HG02943 (cell line): ENCODE measurements around the gene DNAI2.
A peak's percentile ranks its signal among the peaks of the same experiment; 100 is the strongest.

Source experiments
- ATAC-seq: cut with Tn5 transposase; IDR thresholded peaks from one replicate; pipeline ENCODE4 v1.9.1; 2021; ENCODE audit warnings: mild to moderate bottlenecking, low read depth, moderate library complexity; ENCODE audit not compliant: unreplicated experiment

DNAI2 gene

DNA sequence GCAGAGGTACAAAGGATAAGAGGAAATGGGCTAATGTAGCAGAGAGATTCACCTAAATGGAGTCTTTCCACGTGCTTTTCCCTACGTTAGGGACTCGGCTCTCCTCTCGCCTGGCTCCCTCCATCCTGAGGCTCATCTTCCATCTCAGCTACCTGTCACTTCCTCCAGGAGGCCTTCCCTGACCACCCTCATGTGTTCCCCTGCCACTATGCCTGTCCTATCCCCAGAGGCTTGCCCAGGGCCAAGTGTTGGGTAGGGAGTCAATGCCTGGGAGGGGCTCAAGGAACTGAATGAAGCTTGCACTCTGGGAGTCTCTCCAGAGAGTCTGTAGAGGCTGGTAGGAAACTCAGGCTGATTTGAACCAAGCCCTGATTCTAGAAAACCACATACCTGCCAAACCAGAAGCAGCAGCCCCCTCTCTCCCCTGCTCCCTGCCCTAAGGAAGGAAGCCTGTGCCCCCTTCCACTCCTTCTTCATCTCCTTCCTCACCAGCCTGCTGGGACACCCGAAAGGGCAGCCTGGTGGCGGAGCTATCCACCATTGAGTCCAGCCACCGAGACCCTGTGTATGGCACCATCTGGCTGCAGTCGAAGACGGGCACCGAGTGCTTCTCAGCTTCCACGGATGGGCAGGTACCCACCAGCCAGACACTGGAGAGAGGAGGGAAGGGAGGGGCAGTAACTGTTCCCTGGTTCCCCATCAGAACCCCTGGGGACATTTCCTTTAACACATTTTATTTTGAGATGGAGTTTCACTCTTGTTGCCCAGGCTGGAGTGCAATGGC lies 25.4 kb downstream of the DNAI2 start:
- no peak for ATAC-seq

DNA sequence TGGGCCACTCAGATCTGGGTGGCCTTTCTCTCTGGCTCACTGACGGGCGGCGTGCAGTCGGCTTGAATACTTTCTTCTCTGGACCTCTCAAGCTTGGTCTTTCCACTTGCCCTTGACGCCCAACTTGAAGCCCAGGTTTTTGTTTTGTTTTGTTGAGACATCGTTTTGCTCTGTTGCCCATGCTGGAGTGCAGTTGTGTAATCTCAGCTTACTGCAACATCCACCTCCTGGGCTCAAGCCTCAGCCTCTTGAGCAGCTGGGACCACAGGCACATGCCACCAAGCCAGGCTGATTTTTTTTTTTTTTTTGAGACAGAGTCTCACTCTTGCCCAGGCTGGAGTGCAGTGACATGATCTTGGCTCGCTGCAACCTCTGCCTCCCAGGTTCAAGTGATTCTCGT lies 29.3 kb downstream of the DNAI2 start:
- ATAC-seq = no peak

DNA sequence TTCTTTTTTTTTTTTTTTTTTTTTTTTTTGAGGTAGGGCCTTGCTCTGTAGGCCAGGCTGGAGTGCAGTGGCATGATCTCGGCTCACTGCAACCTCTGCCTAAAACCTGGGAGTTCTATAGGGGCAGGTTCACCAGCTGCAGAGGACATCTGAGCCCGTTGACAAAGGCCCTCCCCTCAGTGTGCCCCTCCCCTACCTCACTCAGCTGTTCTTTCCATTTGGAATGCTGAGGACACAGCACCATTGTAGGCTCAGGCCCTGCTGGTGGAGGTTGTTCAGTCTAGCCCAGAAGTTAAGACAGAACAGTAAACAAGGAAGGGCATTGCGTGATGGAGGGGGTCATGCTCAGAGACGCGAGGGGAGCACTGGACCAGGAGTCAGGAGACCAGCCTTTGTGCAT lies 30.1 kb downstream of the DNAI2 start:
- no peak for ATAC-seq

DNA sequence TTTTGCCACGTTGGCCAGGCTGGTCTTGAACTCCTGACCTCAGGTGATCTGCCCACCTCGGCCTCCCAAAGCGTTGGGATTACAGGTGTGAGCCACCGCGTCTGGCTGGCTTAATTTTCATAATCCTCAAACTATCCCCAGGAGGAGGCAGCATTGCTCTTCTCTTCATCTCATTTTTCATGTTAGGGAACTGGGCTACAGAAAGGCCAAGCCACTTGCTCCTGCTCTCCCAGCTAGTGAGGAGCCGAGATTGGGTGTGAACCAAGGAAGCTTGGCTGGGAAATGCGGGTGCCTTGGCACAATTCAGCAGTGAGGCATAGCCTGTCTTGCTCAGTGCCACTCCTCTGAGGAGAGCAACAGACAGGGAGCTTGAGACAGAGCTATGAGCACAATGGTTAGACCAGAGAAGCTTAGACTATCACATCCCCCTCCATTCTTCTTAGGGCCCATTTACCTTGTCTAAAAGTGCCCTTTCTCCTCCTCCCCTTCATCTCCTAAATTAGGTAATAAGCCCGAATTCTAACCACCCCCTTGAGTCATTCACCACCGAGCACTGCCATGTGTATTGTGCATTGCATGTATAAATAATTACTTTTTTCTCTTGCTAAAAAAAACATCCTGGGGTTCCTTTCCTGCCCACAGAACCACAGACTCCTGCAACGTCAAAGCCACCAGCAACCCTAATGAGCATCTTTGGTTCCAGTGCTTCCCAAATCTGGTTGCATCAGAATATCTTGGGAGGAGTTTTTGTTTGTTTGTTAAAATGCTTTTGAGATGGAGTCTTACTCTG lies 32.0 kb downstream of the DNAI2 start:
- no peak for ATAC-seq

DNA sequence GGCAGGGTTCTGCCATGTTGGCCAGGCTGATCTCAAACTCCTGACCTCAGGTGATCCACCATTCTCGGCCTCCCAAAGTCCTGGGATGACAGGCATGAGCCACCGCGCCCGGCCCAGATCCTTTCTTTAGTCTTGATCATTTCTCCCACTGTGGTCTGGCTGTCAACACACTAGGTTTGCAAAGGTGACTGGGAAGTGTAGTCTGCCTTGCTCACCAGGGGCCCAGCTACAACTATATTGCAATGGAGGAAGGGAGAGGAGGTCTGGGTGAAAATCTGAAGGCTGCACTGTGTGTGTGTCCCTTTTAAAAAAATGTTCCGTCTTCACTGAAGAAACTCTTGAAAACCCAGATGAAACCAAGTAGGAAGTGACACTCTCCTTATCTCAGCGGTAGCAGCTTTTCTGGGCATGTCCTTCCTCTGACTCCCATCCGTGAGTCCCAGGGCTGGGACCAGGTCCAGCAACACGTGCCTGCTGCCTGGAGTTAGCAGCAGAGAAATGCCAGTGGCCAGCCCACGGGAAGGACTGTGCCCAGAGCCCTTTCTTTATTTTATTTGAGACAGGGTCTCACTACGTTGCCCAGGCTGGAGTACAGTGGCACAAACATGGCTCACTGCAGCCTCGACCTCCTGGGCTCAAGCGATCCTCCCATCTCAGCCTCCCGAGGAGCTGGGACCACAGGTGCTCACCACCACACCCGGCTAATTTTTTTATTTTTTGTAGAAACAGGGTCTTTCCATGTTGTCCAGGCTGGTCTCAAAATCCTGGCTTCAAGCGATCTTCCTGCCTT lies 34.1 kb downstream of the DNAI2 start:
- no peak for ATAC-seq

DNA sequence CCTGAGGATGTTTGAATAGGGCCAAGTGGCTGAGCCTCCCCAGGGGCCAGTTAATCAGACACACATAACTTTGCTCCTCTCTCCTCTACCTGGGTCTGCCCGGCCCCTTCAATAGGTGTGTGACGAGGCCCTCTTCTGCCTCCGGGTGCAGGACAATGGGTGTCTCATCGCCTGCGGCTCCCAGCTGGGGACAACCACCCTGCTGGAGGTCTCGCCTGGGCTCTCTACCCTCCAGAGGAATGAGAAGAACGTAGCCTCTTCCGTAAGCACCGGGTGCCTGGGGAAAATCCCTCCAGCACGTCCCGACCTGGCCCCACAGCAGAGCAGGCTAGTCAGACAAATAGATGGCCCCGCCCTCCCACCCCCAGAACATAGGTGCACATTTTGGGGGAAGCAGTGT lies 35.9 kb downstream of the DNAI2 start:
- ATAC-seq = no peak

DNA sequence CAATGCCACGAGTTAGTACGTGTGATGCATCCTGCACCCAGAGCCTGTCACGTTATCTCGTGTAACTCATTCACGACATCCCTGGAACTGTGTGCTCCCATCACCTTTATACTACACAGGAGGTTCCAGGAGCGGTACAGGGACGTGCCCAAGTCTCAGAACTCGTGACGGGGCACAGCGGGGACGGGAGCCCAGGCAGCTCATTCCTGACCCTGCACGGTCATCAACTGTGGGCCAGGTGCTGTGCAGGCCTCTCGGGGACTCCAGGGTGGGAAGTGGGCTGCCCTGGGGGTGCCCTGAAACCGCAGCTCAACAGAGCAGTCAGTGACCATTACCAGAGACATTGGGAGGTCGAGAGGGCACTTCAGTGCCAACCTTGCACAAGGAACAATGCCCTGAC lies 40.8 kb downstream of the DNAI2 start:
- ATAC-seq = no peak

DNA sequence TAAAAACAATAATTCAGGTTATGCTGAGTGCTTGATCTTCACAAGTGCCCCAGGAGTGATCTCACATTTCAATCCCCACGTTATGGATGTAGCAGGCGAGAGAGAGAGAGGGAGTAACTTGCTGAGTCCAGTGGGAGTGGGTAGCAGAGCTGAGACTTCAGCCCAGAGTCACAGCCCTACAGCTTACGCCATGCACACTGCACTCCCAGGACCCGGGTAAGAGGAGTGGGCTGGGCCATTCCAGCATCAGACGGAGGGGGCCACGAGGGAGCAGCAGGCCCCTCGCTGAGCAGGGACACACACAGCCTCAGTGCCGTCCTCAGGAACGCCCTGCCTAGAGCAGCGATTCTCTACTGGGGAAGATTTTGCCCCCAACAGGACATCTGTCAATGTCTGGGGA lies 42.2 kb downstream of the DNAI2 start:
- no peak for ATAC-seq

DNA sequence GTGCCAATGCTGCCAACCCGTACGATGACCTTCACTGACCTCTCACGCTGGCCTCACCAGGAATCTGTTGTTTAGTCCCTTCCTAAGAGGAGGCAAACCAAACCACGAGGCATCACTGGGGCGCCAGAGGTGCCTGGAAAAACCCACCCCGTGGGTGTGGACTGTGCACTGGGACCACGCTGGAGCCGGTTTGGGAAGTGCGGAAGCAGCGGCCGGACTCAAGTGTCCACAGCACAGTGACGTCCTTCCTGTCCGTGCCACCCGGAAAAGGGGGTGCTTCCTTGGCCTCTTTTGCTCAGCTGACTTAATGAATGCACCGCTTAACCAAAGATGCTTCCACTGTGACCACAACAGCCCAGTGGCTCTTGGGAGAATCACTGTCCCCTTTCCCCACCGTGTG lies 43.0 kb downstream of the DNAI2 start:
- no peak for ATAC-seq

DNA sequence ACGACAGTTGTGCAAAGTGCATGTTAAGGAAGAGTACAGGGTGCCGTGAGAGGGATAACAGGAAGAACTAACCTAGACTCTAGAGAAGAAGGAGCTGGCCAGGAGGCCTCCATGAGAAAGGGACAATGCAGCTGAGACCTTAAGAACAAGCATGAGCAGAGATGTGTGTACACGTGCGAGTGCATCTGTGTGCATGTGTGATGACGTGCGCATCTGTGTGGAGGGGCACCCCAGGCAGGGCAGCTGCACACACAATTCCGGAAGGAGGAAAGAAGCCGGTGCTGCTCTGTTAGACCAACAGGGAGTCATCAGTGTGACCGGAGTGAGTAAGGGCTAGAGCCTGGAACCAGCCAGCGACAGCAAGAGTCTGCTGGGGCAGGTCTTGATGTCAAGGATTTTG lies 44.4 kb downstream of the DNAI2 start:
- ATAC-seq = no peak

DNA sequence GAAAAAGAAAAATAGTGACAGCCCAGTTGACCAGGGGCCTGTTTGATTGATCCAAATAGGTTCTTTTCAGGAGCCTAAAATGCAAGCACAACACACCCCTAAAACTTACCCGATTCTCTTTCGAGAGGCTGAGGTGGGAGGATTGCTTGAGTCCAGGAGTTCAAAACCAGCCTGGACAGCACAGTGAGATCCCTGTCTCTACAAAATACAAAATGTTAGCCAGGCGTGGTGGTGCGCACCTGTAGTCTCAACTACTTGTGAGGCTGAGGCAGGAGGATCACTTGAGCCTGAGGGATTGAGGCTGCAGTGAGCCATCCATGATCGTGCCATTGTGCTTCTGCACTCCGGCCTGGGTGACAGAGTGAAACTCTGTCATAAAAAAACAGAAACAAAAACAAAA lies 50.5 kb downstream of the DNAI2 start:
- ATAC-seq = no peak

DNA sequence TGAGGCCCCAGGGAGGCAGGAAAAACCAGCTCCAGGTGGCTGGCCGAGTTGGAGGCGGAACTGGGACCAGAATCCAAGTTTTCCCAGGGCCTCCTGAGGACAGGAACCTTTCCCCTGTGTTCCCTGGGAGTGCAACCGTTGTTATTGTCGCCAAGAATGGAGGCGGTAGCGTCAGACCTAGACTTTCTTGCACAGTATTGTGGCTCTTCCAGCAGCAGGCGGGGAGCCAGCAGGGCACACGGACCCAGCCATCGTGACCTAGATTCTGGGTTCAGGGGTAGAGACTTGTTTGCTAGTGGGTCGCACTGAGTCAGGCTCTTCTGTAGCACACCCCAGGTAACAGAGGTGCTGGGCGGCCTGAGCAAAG lies 51.3 kb downstream of the DNAI2 start:
- no peak for ATAC-seq

DNA sequence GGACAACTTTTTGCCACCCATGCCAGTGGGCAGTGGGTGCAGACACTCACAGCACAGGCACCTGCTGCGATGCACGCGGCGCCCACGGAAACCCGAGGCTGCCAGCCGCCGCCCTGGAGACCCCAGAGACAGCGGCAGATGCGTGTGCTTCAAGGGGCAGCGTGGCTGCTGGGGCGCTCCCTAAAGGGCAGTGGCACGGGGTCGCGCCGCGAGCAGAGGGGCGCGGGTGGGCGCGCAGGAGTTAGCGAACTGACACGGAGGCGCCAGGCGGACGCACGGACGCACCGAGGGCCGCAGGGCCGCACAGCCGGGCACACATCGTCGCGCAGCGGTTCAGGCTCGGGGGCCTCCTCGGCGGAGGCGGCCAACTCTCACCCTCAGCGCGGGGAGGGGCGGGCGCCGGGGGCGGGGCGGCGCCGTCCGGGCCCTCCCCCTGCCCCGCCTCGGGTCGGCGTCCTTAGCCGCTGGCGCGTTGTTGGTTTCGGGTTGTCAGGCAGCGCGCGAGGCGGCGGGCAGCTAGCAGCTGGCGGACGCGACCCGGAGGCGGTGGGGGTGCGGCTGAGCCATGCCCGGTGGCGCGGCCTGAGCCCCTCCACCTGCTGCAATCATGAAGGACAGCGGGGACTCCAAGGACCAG lies 51.8 kb downstream of the DNAI2 start, which contains the start of gene KIF19:
Gene KIF19 (plus strand): TSS at position 484 of the 637 bp plus-strand sequence. CDS start 124 bp downstream, at position 608.
- ATAC-seq = peak; percentile 74

DNA sequence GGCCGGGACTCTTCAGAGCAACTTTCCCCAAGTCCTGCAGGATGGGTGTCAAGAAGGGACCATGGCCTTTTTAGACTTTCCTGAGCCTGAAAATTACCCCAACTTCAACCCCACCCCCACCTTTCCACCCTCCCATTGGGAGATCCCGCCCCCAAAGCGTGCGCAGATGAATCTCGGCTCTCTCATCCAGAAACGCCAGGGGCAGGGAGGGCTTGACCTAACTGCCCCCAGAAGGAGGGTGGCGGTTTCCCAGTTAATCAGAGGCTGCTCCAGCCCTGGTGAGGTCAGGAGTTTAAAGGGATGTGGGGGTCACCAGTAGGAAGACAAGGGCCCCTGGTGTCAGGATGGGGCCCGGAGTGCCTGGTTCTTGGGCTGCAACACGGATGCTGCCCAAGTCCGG lies 52.5 kb downstream of the DNAI2 start:
- no peak for ATAC-seq

DNA sequence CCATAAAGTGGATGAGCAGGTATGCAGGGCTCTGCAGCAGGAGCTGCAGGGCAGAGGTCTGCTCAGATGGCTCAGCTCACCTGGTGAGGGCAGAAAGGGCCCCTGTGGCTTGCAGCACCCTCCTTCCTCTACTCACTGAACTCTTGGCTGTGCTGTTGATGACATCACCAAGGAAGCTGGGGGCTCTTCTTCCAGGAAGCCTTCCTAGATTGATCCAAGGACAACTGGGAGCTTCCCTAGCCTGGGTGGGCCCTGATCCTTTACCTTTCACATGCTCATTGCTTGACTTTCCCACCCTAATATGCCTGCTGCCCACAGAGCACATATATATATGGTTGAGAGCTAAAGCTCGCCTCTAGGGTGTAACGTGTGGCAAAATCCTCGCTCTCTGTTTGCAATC lies 54.5 kb downstream of the DNAI2 start:
- no peak for ATAC-seq

DNA sequence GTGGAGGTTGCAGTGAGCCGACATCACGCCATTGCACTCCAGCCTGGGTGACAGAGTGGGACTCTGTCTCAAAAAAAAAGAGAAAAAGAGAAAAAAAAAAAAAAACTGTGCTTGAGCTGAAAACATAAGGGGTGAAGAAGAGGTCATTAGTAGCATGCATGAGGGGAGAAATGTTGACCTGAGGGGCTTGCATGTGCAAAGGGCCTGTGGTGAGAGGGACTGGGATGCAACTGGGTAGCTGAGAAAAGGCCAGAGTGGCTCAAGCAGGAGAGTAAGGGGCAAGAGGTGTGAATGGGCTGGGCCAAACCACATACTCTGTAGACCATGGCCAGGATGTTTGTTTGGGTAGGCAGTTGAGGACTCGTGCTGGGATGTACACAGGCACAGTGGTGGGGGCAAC lies 55.3 kb downstream of the DNAI2 start:
- no peak for ATAC-seq

DNA sequence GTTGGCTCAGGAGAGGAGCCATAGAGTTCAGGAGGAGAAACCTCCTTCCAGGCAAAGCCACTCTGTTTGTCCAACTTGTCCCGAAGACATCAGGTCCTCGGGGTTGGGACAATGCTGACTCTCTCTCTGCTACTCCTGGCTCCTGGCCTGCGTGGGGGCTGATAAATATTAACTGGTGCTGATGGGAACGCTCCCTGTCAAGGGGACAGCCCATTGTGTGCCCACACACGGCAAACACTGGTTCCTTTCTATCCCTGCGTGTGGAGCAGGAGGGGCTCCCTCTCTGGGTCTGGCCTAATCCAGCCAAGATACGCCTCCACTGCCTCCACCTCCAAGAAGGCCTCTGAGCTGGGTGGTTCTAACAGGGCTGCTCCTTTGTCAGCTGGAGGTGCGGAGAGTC lies 56.4 kb downstream of the DNAI2 start:
- no peak for ATAC-seq

DNA sequence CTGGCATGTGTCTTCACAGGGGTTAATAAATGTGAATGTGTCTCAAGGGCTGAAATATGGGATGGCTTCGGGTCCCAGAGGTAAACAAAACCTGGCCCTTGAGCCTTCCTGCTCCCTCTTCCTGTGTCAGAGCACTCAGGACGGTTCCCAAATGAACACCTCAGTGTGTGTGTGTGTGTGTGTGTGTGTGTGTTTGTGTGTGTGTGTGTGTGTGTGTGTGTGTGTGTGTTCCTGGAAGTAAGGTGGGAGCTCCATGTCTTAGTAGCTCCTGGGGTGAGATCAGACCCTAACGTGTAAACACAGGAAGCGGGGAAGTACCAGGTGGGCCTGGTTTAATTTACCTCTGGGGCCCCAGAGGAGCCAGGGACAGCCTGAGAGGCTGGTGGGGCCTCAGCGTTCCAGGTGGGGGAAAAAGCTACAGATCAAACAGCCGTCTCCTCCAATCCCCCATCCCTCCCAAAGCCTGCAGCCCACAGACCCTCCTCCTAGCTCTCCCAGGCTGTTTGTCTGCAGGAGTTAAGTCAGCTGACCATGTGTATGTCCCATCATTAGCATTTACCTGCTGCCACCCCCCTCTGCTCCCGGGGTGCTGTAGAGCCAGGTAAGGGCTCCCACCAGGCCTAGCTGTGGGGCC lies 58.1 kb downstream of the DNAI2 start:
- no peak for ATAC-seq

DNA sequence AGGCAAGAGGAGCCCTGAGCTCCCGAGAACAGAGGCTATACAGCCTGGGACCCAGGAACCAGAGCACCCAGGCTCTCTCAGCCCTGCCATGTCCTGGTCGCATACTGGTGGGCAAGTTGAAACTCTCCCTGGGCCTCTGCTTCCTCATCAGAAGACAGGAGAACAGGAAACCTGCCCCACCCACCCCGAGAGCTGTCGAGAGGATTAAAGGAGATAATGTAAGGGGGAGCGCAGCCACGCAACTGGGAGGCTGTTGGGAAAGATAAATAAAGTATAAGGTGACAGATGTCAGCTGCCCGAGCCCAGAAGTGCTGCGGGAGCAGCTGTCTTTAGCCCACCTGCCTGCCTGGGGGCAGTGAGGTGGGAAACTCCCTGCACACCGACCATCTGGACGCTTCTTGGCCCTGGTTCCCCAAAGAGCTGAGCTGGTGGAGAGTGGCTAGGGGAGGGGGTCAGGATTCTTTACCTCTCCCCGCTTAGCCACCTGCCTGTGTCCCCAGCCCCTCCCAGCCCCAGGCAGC lies 58.8 kb downstream of the DNAI2 start:
- no peak for ATAC-seq

DNA sequence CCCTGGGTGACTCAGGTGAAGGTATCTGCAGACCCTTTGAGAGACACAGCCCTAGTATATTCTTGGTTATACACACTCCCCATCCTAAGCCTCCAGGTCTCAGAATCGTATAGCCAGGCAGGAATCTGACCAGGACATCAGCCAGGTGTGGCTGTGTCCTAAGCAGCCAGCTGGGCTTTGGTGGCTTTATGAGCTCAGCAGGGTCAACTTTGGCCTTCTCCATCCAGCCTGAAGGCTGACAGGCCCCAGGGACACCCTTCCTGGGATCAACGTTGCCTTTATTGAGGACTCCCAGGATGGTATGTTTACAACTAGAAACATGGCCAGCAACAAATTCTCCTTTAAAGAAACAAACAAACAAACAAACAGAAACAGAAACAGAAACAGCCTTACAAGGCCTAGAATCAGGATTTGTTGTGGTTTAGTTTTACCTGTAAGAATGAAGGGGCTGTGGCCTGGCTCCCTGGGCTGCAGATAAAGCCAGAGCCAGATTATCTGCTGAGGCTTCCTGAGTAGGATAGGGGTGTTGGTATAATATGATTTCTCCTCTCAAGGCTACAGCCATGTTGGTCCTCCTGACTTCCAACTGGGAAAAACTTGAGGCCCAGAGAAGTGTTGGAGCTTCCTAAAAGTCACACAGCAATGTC lies 60.5 kb downstream of the DNAI2 start:
- ATAC-seq = no peak
